ENCODE results near the gene SFI1. TPM values are rescaled to one million over a fixed set of nuclear protein-coding genes. Genes with fewer than 3 reads are reported as not detected.

SFI1 gene
- total RNA-seq, 4 donors from 2014 or later: 31.1 to 57.6 (median 43.1) TPM

- Histone ChIP-seq H3K27ac (peak overlapping the region in 2 of 3 donors; percentile 6 to 32), H3K4me1 (peaks cover 15 to 38% of the 10 kb centered on the region in 2 donors), H3K4me3 (replicated peaks in 1 of 3) (no peak overlapping the region), H3K27me3 (no peaks in the 10 kb centered on the region), H3K9me3 (no peaks in the 10 kb centered on the region), H3K36me3 (no peaks in the 10 kb centered on the region)
- no peak for DNase-seq
- no peak for TF ChIP-seq CTCF (IDR thresholded peaks at IDR 0.05)
- no peak for TF ChIP-seq POLR2A (IDR thresholded peaks at IDR 0.05)
- intact Hi-C loops (cut with DNase I): no loop called here
- 82 to 88% methylated on average over 11 of the region's 11 CpGs for WGBS, 2 donors
Measured at GRCh38 chr22:31602259-31602952, 106.1 kb downstream of the SFI1 start.

GRCh38 chr22:31603081-31603525 lies 106.8 kb downstream of the SFI1 start:
- intact Hi-C loops (cut with DNase I): no loop called here
- Histone ChIP-seq H3K9me3 (no peaks in the 10 kb centered on the region), H3K4me3 (replicated peaks in 1 of 3) (no peak overlapping the region), H3K27me3 (no peaks in the 10 kb centered on the region), H3K27ac (peak overlapping the region in 2 of 3 donors; percentile 6 to 32), H3K4me1 (peaks cover 15 to 38% of the 10 kb centered on the region in 2 donors), H3K36me3 (no peaks in the 10 kb centered on the region)
- TF ChIP-seq POLR2A (IDR thresholded peaks at IDR 0.05): no peak
- DNase-seq: peak; percentile 54 to 74
- WGBS, 2 donors: 52 to 80% methylated on average over 9 to 10 of the region's 10 CpGs

GRCh38 chr22:31603574-31603973 lies 107.2 kb downstream of the SFI1 start:
- H3K4me3 ChIP-seq (replicated peaks in 1 of 3): no peak overlapping the region
- peaks cover 15 to 38% of the 10 kb centered on the region in 2 donors for H3K4me1 ChIP-seq
- intact Hi-C loops (cut with DNase I): no loop called here
- 91% methylated on average over 5 of the region's 5 CpGs; no CpG with 5 or more reads in 1 of the 2 donors for WGBS, 2 donors
- H3K27me3 ChIP-seq: no peaks in the 10 kb centered on the region
- H3K9me3 ChIP-seq: no peaks in the 10 kb centered on the region
- peak overlapping the region in 2 of 3 donors; percentile 13 to 32 for H3K27ac ChIP-seq
- no peak for DNase-seq
- no peaks in the 10 kb centered on the region for H3K36me3 ChIP-seq
- TF ChIP-seq POLR2A (IDR thresholded peaks at IDR 0.05) (no peak), CTCF (IDR thresholded peaks at IDR 0.05) (no peak)

GRCh38 chr22:31604137-31604705 lies 107.9 kb downstream of the SFI1 start:
- Histone ChIP-seq H3K27me3 (no peaks in the 10 kb centered on the region), H3K4me1 (peaks cover 15 to 38% of the 10 kb centered on the region in 2 donors), H3K36me3 (no peaks in the 10 kb centered on the region), H3K27ac (peak overlapping the region; percentile 54 to 67 (median 56)), H3K9me3 (no peaks in the 10 kb centered on the region), H3K4me3 (replicated peaks in 1 of 3) (no peak overlapping the region)
- 60 to 61% methylated on average over 12 to 14 of the region's 14 CpGs for WGBS, 2 donors
- DNase-seq: peak; percentile 85 to 87
- TF ChIP-seq CTCF (IDR thresholded peaks at IDR 0.05) (no peak), POLR2A (IDR thresholded peaks at IDR 0.05) (no peak)
- intact Hi-C loops (cut with DNase I): no loop called here

GRCh38 chr22:31604746-31605705 lies 108.7 kb downstream of the SFI1 start:
- Histone ChIP-seq H3K27me3 (no peaks in the 10 kb centered on the region), H3K27ac (peak overlapping the region; percentile 54 to 67 (median 56)), H3K4me1 (peaks cover 15 to 38% of the 10 kb centered on the region in 2 donors), H3K36me3 (no peaks in the 10 kb centered on the region), H3K4me3 (replicated peaks in 1 of 3) (no peak overlapping the region), H3K9me3 (no peaks in the 10 kb centered on the region)
- 81 to 85% methylated on average over 16 to 17 of the region's 17 CpGs for WGBS, 2 donors
- TF ChIP-seq POLR2A (IDR thresholded peaks at IDR 0.05) (no peak), CTCF (IDR thresholded peaks at IDR 0.05) (no peak)
- no peak for DNase-seq
- intact Hi-C loops (cut with DNase I): no loop called here

Data from thyroid gland (tissue), 4 donors.